Measurements from ENCODE around the gene CMYA5. TPM values are rescaled to one million over a fixed set of nuclear protein-coding genes. Genes with fewer than 3 reads are reported as not detected.
"Not testable (repeated sequence)": the region's sequence is repeated elsewhere in the genome, so short reads cannot be mapped to it uniquely, and the experiment has no call there.

Gene CMYA5
- total RNA-seq, 1 donor from 2014 or later, result 0.44 TPM

GRCh38 chr5:79774855-79775237 lies 85.2 kb downstream of the CMYA5 start:
- Mint-ChIP-seq H3K27me3 (ENCODE audit: low read depth) (no peaks in the 10 kb centered on the region), H3K36me3 (ENCODE audit: low read depth) (peaks cover 5% of the 10 kb centered on the region)
- no peak for DNase-seq (ENCODE audit: low read depth, low spot score)

DNA sequence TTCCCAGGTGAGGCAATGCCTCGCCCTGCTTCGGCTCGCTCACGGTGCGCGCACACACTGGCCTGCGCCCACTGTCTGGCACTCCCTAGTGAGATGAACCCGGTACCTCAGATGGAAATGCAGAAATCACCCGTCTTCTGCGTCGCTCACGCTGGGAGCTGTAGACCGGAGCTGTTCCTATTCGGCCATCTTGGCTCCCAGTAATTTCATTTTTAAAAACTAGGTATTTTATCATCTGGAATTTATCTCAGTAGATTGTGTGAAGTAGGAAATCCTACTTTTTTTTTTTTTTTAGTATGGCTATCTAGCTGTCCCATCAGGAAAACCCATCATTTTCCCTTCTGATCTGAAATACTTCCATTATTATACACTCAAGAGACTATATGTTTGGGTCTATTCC lies 95.1 kb downstream of the CMYA5 start:
- DNase-seq (ENCODE audit: low read depth, low spot score); H3K27me3 Mint-ChIP-seq (ENCODE audit: low read depth); H3K9me3 Mint-ChIP-seq; H3K36me3 Mint-ChIP-seq (ENCODE audit: low read depth): not testable (repeated sequence)
- H3K27ac Mint-ChIP-seq (ENCODE audit: unreplicated experiment), result peak overlapping the region; percentile 35
- H3K4me3 Mint-ChIP-seq, result peak overlapping the region; percentile 90
- peaks cover 21% of the 10 kb centered on the region for H3K4me1 Mint-ChIP-seq

More at GRCh38 chr5:79774855-79775237, 85.2 kb downstream of the CMYA5 start:
- no peak overlapping the region for H3K4me3 Mint-ChIP-seq
- no peak overlapping the region for H3K27ac Mint-ChIP-seq (ENCODE audit: unreplicated experiment)
- H3K9me3 Mint-ChIP-seq, result no peaks in the 10 kb centered on the region
- H3K4me1 Mint-ChIP-seq, result peaks cover 4% of the 10 kb centered on the region
- peak; percentile 15 for TF ChIP-seq CTCF (conservative IDR thresholded peaks at IDR 0.05)

- TF ChIP-seq CTCF (conservative IDR thresholded peaks at IDR 0.05), result no peak
- Mint-ChIP-seq H3K9me3 (no peaks in the 10 kb centered on the region), H3K36me3 (ENCODE audit: low read depth) (peaks cover 3% of the 10 kb centered on the region), H3K4me1 (peaks cover 21% of the 10 kb centered on the region), H3K4me3 (peak overlapping the region; percentile 90), H3K27ac (ENCODE audit: unreplicated experiment) (no peak overlapping the region), H3K27me3 (ENCODE audit: low read depth) (no peaks in the 10 kb centered on the region)
- no peak for DNase-seq (ENCODE audit: low read depth, low spot score)
Measured at GRCh38 chr5:79785983-79786382, 96.3 kb downstream of the CMYA5 start.

GRCh38 chr5:79787448-79787847 lies 97.8 kb downstream of the CMYA5 start:
- H3K27ac Mint-ChIP-seq (ENCODE audit: unreplicated experiment), result no peak overlapping the region
- no peaks in the 10 kb centered on the region for H3K9me3 Mint-ChIP-seq
- H3K4me3 Mint-ChIP-seq, result no peak overlapping the region
- H3K4me1 Mint-ChIP-seq, result peaks cover 21% of the 10 kb centered on the region
- peaks cover 3% of the 10 kb centered on the region for H3K36me3 Mint-ChIP-seq (ENCODE audit: low read depth)
- DNase-seq (ENCODE audit: low read depth, low spot score), result no peak
- H3K27me3 Mint-ChIP-seq (ENCODE audit: low read depth), result no peaks in the 10 kb centered on the region
- no peak for TF ChIP-seq CTCF (conservative IDR thresholded peaks at IDR 0.05)

GRCh38 chr5:79791843-79792242 lies 102.2 kb downstream of the CMYA5 start:
- Mint-ChIP-seq H3K27me3 (ENCODE audit: low read depth) (no peaks in the 10 kb centered on the region), H3K36me3 (ENCODE audit: low read depth) (peaks cover 5% of the 10 kb centered on the region), H3K4me1 (peaks cover 6% of the 10 kb centered on the region), H3K27ac (ENCODE audit: unreplicated experiment) (no peak overlapping the region), H3K9me3 (no peaks in the 10 kb centered on the region), H3K4me3 (no peak overlapping the region)
- no peak for TF ChIP-seq CTCF (conservative IDR thresholded peaks at IDR 0.05)
- DNase-seq (ENCODE audit: low read depth, low spot score), result no peak

DNA sequence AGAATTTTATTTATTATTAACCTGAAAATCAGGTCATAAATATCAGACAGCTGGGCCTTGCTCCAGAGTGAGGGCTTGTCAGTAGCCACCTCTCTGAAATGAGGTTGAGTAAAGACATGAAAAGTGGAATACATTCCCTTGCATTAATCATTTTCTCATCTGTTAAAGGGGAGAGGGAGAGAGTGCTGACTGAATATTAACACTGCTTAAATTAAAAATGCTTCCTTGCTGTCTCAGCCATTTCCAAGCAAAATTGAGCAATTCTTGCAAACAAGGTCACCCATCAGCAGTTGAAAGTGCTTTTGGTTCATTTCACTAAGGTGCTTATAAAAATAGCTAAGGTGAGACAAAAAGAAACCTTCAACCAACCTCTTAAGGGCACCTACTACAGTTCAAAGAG lies 102.8 kb downstream of the CMYA5 start:
- DNase-seq (ENCODE audit: low read depth, low spot score), result no peak
- TF ChIP-seq CTCF (conservative IDR thresholded peaks at IDR 0.05), result no peak
- H3K27ac Mint-ChIP-seq (ENCODE audit: unreplicated experiment), result no peak overlapping the region
- H3K9me3 Mint-ChIP-seq, result no peaks in the 10 kb centered on the region
- peaks cover 5% of the 10 kb centered on the region for H3K36me3 Mint-ChIP-seq (ENCODE audit: low read depth)
- H3K4me3 Mint-ChIP-seq, result no peak overlapping the region
- peaks cover 4% of the 10 kb centered on the region for H3K4me1 Mint-ChIP-seq
- H3K27me3 Mint-ChIP-seq (ENCODE audit: low read depth), result no peaks in the 10 kb centered on the region

All from neural crest cell (in vitro differentiated cells).